SU-DHL-6 (cell line): ENCODE measurements around the gene SARDH.

ENCODE experiments used
- H2AFZ ChIP-seq: fragments of 200-600 bp; sonication (generic); 2 replicates; pipeline ENCODE4 v1.6.1; 2014; ENCODE audit warnings: low read depth, mild to moderate bottlenecking, moderate library complexity, mixed read lengths, antibody characterized with exemption, low read length; ENCODE audit not compliant: severe bottlenecking
- H3F3A ChIP-seq: fragments of 200-600 bp; shearing (Covaris generic); 2 replicates; pipeline ENCODE4 v1.6.0; 2016; ENCODE audit warnings: antibody characterized with exemption, mild to moderate bottlenecking; ENCODE audit not compliant: insufficient read depth
- H3K27ac ChIP-seq: fragments of 200-600 bp; sonication (generic); 2 replicates; pipeline ENCODE4 v1.5.1; 2016; ENCODE audit warnings: low read depth, mild to moderate bottlenecking, low read length, moderate library complexity, mixed read lengths
- H3K27me3 ChIP-seq: fragments of 200-600 bp; sonication (generic), shearing (Covaris generic); 2 replicates; pipeline ENCODE4 v1.6.0; 2014; ENCODE audit warnings: mild to moderate bottlenecking, low read length
- H3K36me3 ChIP-seq: fragments of 200-600 bp; sonication (generic); 2 replicates; pipeline ENCODE4 v1.6.1; 2014; ENCODE audit warnings: mild to moderate bottlenecking, low read length, mixed read lengths
- H3K4me2 ChIP-seq: fragments of 300-600, 200-600 bp; shearing (Covaris generic), sonication (generic); 2 replicates; pipeline ENCODE4 v1.6.0; 2014; ENCODE audit warnings: low read length, low read depth, mild to moderate bottlenecking; ENCODE audit not compliant: poor library complexity, severe bottlenecking
- H3K4me3 ChIP-seq: fragments of 200-600 bp; sonication (generic); 2 replicates; pipeline ENCODE4 v1.5.1; 2014; ENCODE audit warnings: antibody characterized with exemption, low read length, mild to moderate bottlenecking, mixed read lengths; ENCODE audit not compliant: insufficient read depth, poor library complexity, severe bottlenecking
- H3K79me2 ChIP-seq: fragments of 200-600 bp; sonication (generic); 2 replicates; pipeline ENCODE4 v1.6.1; 2014; ENCODE audit warnings: mild to moderate bottlenecking, low read length, moderate library complexity; ENCODE audit not compliant: insufficient read depth
- H3K9ac ChIP-seq: fragments of 200-600 bp; sonication (generic); 2 replicates; pipeline ENCODE4 v1.7.0; 2014; ENCODE audit warnings: mild to moderate bottlenecking, low read length
- H3K9me2 ChIP-seq: fragments of 200-600 bp; sonication (generic); replicated peaks from 2 replicates; pipeline ENCODE4 v1.6.1; 2014; ENCODE audit warnings: low read length; ENCODE audit not compliant: insufficient read depth
- H3K9me3 ChIP-seq: fragments of 200-600 bp; sonication (generic); 2 replicates; pipeline ENCODE4 v1.6.1; 2014; ENCODE audit warnings: low read length, mixed read lengths; ENCODE audit not compliant: insufficient read depth
- H4K20me1 ChIP-seq: fragments of 200-600 bp; sonication (generic); 2 replicates; pipeline ENCODE4 v1.6.1; 2014; ENCODE audit warnings: low read depth, mild to moderate bottlenecking, antibody characterized with exemption, low read length, moderate library complexity, mixed read lengths
- EZH2phosphoT487 ChIP-seq: fragments of 200-600 bp; sonication (generic), shearing (Covaris generic); conservative IDR thresholded peaks from 2 replicates; pipeline ENCODE4 v1.6.1; 2018; ENCODE audit warnings: mild to moderate bottlenecking, antibody characterized with exemption, low read length, moderate library complexity, mixed read lengths
- TF ChIP-seq, protein P1 (sequence below): fragments of 200-600 bp; sonication (generic); IDR thresholded peaks from one replicate; pipeline ENCODE4 v1.5.1; 2017; ENCODE audit warnings: antibody characterized with exemption, mild to moderate bottlenecking, low read length, moderate library complexity; ENCODE audit not compliant: insufficient read depth, poor library complexity, severe bottlenecking

SARDH gene

DNA sequence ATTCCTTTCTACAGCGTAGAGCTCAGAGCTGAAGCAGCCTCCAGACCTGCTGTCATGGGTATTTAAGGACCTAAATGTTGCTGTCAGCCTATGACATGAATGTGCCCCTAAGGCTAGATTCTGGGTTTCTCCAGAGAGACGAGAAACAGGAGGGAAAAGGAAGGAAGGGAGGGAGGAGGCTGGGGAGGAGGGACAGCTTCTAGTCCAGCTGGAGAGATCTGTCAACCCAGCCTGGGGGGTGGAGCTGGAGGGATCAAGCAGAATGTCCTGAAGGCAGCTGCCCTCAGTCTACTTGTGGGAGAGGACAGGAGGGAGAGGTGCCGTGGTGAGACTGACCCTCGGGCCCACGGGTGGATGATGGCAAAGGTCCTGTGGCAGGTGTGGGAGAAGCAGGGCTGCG, 103.1 kb downstream of the SARDH start:
- no peak overlapping the region for H3K4me2 ChIP-seq
- no peaks in the 10 kb centered on the region for H3F3A ChIP-seq
- no peak overlapping the region for H2AFZ ChIP-seq
- no peak overlapping the region for H3K4me3 ChIP-seq
- H3K27me3 ChIP-seq: no peaks in the 10 kb centered on the region
- no peak overlapping the region for H3K27ac ChIP-seq
- H3K9me3 ChIP-seq: no peaks in the 10 kb centered on the region
- no peaks in the 10 kb centered on the region for H4K20me1 ChIP-seq
- TF ChIP-seq, protein P1, sequence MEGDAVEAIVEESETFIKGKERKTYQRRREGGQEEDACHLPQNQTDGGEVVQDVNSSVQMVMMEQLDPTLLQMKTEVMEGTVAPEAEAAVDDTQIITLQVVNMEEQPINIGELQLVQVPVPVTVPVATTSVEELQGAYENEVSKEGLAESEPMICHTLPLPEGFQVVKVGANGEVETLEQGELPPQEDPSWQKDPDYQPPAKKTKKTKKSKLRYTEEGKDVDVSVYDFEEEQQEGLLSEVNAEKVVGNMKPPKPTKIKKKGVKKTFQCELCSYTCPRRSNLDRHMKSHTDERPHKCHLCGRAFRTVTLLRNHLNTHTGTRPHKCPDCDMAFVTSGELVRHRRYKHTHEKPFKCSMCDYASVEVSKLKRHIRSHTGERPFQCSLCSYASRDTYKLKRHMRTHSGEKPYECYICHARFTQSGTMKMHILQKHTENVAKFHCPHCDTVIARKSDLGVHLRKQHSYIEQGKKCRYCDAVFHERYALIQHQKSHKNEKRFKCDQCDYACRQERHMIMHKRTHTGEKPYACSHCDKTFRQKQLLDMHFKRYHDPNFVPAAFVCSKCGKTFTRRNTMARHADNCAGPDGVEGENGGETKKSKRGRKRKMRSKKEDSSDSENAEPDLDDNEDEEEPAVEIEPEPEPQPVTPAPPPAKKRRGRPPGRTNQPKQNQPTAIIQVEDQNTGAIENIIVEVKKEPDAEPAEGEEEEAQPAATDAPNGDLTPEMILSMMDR: no peak
- no peak for TF ChIP-seq EZH2phosphoT487
- no peaks in the 10 kb centered on the region for H3K79me2 ChIP-seq
- no peaks in the 10 kb centered on the region for H3K9me2 ChIP-seq
- H3K9ac ChIP-seq: no peak overlapping the region
- no peaks in the 10 kb centered on the region for H3K36me3 ChIP-seq

DNA sequence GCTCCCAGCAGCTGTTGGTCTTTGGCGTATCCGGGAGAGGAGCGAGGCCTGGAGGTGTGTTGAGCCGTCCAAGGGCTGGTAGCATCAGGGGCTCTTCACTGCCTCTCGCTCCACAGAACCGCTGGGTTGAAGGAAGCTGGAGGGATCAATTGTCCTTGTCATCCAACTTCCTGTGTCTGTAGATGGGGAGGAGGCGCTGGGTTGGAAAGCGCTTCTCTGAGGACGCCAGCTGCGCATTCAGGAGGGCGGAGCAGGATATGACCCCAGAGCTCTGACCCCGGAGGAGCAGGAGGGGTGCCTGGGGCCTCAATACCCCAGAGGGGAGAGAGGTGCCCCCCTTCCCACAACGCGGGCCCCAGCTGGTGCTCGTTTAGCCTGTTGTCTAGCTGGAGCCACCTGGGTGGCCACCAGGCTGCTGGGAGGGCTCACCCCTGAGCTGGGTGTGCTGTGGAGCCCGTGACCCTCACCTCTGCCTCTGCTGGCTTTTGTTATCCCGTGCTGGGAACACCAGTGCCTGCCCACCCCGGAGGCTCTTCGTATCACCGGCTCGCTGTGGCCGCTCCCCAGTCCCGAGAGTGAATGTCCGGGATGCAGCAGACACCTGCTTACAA, 104.0 kb downstream of the SARDH start:
- TF ChIP-seq EZH2phosphoT487: no peak
- TF ChIP-seq, protein P1: no peak
- H3K4me2 ChIP-seq: no peak overlapping the region
- no peak overlapping the region for H3K9ac ChIP-seq
- no peaks in the 10 kb centered on the region for H3K27me3 ChIP-seq
- no peaks in the 10 kb centered on the region for H3K79me2 ChIP-seq
- H3K9me2 ChIP-seq: no peaks in the 10 kb centered on the region
- H2AFZ ChIP-seq: no peak overlapping the region
- no peak overlapping the region for H3K27ac ChIP-seq
- H3F3A ChIP-seq: no peaks in the 10 kb centered on the region
- H3K36me3 ChIP-seq: no peaks in the 10 kb centered on the region
- no peak overlapping the region for H3K4me3 ChIP-seq
- no peaks in the 10 kb centered on the region for H3K9me3 ChIP-seq
- H4K20me1 ChIP-seq: no peaks in the 10 kb centered on the region

DNA sequence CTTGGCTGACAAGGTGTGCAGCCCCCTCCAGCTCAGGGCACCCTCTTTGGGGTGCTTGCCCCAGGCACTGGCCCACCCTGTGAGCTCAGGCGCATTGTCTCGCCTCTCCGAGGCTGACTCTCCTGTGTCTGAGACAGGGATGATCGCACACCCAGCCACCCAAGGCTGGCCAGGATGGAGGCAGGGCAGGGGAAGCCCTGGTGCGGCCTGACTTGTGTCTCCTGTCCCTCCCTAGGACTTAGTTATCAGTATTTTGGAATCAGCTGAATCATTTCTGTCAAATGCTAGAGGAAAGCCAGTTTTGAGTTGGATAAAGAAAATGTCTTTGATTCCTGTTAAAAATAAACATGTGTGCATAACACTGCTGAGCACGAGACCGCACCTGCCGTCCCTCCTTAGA, 104.5 kb downstream of the SARDH start:
- Histone ChIP-seq H3K9me3 (no peaks in the 10 kb centered on the region), H3K27me3 (no peaks in the 10 kb centered on the region), H3F3A (no peaks in the 10 kb centered on the region), H3K9me2 (no peaks in the 10 kb centered on the region), H3K9ac (no peak overlapping the region), H3K4me2 (no peak overlapping the region), H3K36me3 (no peaks in the 10 kb centered on the region), H2AFZ (no peak overlapping the region), H3K79me2 (no peaks in the 10 kb centered on the region), H3K4me3 (no peak overlapping the region), H3K27ac (no peak overlapping the region), H4K20me1 (no peaks in the 10 kb centered on the region)
- no peak for TF ChIP-seq EZH2phosphoT487
- TF ChIP-seq, protein P1: no peak
